ENCODE measurements around the gene EVI5. TPM values are rescaled to one million over a fixed set of nuclear protein-coding genes. Genes with fewer than 3 reads are reported as not detected.

EVI5 gene
- polyA plus RNA-seq, 3 donors: 7.6 to 19.4 (median 14.3) TPM

DNA sequence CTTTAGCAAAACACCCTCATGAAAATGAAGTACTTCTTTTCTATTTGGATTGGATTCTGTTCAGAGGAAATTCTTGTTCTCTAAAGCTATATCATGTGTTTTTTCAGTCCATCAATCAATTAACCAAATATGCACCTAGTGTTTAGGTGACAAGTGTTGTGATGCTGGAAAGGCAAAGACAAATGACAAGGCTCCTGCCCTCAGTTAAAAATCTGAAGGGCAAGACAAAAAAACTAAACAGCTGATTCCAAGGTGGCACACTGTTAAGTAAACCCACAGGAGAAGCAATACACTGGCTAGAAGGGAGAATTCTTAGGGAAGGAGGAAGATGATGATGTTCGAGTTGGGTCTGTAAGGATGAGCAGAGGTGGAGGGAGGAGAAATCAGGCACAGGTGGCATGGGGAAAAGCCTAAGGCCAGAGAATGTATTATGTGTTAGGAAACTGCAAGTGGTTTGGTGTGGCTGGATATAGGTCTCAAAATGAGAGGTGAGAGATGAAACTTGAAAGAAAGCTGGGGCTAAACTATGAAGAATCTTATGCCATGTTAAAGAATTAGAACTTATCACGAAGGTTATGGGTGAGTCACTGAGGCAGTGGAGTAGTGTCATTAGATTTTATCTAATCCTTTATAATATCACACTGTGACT lies 246.4 kb downstream of the EVI5 start:
- no peaks in the 10 kb centered on the region for H3K27me3 Mint-ChIP-seq (ENCODE audit: low read depth in 3 of 3)
- peaks cover 31% of the 10 kb centered on the region for H3K4me1 Mint-ChIP-seq
- H3K27ac ChIP-seq (ENCODE audit: low read depth in 1 of 2, low read length in 2 of 2): no peak overlapping the region
- H3K9ac ChIP-seq (ENCODE audit: insufficient read depth, low read length, poor library complexity, severe bottlenecking): no peak overlapping the region
- no peaks in the 10 kb centered on the region for H3K9me3 ChIP-seq (replicated peaks in 1 of 2; ENCODE audit: control insufficient read depth in 1 of 2, insufficient read depth in 1 of 2, low read length in 2 of 2)
- WGBS (ENCODE audit: insufficient coverage): 93% methylated on average over 1 of the region's 2 CpGs
- no peak overlapping the region for H3K4me3 Mint-ChIP-seq
- no peaks in the 10 kb centered on the region for H3K27me3 ChIP-seq (ENCODE audit: control insufficient read depth in 2 of 2, insufficient read depth in 2 of 2, low read length in 2 of 2)
- no peak overlapping the region for H3K4me3 ChIP-seq (replicated peaks in 1 of 3; ENCODE audit: low read depth in 2 of 3, low read length in 3 of 3)
- H3K27ac Mint-ChIP-seq: peak overlapping the region in 1 of 7 donors; percentile 7
- TF ChIP-seq, protein P1, sequence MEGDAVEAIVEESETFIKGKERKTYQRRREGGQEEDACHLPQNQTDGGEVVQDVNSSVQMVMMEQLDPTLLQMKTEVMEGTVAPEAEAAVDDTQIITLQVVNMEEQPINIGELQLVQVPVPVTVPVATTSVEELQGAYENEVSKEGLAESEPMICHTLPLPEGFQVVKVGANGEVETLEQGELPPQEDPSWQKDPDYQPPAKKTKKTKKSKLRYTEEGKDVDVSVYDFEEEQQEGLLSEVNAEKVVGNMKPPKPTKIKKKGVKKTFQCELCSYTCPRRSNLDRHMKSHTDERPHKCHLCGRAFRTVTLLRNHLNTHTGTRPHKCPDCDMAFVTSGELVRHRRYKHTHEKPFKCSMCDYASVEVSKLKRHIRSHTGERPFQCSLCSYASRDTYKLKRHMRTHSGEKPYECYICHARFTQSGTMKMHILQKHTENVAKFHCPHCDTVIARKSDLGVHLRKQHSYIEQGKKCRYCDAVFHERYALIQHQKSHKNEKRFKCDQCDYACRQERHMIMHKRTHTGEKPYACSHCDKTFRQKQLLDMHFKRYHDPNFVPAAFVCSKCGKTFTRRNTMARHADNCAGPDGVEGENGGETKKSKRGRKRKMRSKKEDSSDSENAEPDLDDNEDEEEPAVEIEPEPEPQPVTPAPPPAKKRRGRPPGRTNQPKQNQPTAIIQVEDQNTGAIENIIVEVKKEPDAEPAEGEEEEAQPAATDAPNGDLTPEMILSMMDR (IDR thresholded peaks at IDR 0.05): no peak
- peaks cover 5% of the 10 kb centered on the region for H4K20me1 ChIP-seq (ENCODE audit: insufficient read depth, low read length)
- no peaks in the 10 kb centered on the region for H3K79me2 ChIP-seq (ENCODE audit: insufficient read depth, low read length)
- no peak for DNase-seq
- peaks cover 0 to 7% (median 2%) of the 10 kb centered on the region in 7 donors for H3K9me3 Mint-ChIP-seq
- peaks cover 43 to 44% of the 10 kb centered on the region in 2 donors for H3K36me3 Mint-ChIP-seq
- intact Hi-C loops (cut with micrococcal nuclease): no loop called here
- peaks cover 7 to 13% of the 10 kb centered on the region in 2 donors for H3K36me3 ChIP-seq (replicated peaks in 1 of 2; ENCODE audit: control insufficient read depth in 1 of 2, insufficient read depth in 2 of 2, low read length in 2 of 2)
- H2AFZ ChIP-seq (ENCODE audit: insufficient read depth, low read depth, low read length, poor library complexity, severe bottlenecking): no peak overlapping the region
- peaks cover 4% of the 10 kb centered on the region in 2 donors for H3K4me1 ChIP-seq (ENCODE audit: control insufficient read depth in 1 of 2, insufficient read depth in 2 of 2, low read length in 2 of 2)
- H3K4me2 ChIP-seq (replicated peaks; ENCODE audit: extremely low read depth, low read length, poor library complexity, severe bottlenecking): no peak overlapping the region

DNA sequence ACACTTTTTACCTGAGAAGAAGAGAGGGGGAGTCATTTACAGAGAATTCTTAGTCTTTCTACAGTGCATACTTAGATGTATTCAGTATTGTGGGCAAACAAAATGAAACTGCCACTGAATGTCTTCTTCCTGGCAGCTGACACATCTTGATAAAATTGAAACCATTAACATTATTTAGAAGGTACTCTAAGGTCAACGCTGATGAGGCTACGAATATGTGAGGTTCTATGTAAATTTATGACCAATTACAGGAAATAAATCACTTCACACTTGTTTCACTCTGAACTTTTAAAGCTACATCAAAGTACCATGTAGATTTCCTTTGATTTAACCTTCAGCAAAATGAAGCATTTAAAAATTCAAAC lies 246.9 kb downstream of the EVI5 start:
- H3K36me3 ChIP-seq (replicated peaks in 1 of 2; ENCODE audit: control insufficient read depth in 1 of 2, insufficient read depth in 2 of 2, low read length in 2 of 2): peaks cover 7 to 13% of the 10 kb centered on the region in 2 donors
- H3K4me1 ChIP-seq (ENCODE audit: control insufficient read depth in 1 of 2, insufficient read depth in 2 of 2, low read length in 2 of 2): no peaks in the 10 kb centered on the region
- no peak overlapping the region for H3K4me3 Mint-ChIP-seq
- no peak overlapping the region for H3K4me3 ChIP-seq (replicated peaks in 1 of 3; ENCODE audit: low read depth in 2 of 3, low read length in 3 of 3)
- H3K27me3 ChIP-seq (ENCODE audit: control insufficient read depth in 2 of 2, insufficient read depth in 2 of 2, low read length in 2 of 2): no peaks in the 10 kb centered on the region
- no peak overlapping the region for H3K27ac ChIP-seq (ENCODE audit: low read depth in 1 of 2, low read length in 2 of 2)
- H3K4me2 ChIP-seq (replicated peaks; ENCODE audit: extremely low read depth, low read length, poor library complexity, severe bottlenecking): no peak overlapping the region
- H3K27ac Mint-ChIP-seq: no peak overlapping the region
- no peak for DNase-seq
- peaks cover 0 to 11% (median 2%) of the 10 kb centered on the region in 7 donors for H3K9me3 Mint-ChIP-seq
- peaks cover 26% of the 10 kb centered on the region for H3K4me1 Mint-ChIP-seq
- H3K79me2 ChIP-seq (ENCODE audit: insufficient read depth, low read length): no peaks in the 10 kb centered on the region
- H2AFZ ChIP-seq (ENCODE audit: insufficient read depth, low read depth, low read length, poor library complexity, severe bottlenecking): no peak overlapping the region
- H3K36me3 Mint-ChIP-seq: peaks cover 43% of the 10 kb centered on the region in 2 donors
- H3K27me3 Mint-ChIP-seq (ENCODE audit: low read depth in 3 of 3): no peaks in the 10 kb centered on the region
- no peaks in the 10 kb centered on the region for H3K9me3 ChIP-seq (replicated peaks in 1 of 2; ENCODE audit: control insufficient read depth in 1 of 2, insufficient read depth in 1 of 2, low read length in 2 of 2)
- WGBS (ENCODE audit: insufficient coverage): no CpG with 5 or more reads among the region's 2 CpGs
- H3K9ac ChIP-seq (ENCODE audit: insufficient read depth, low read length, poor library complexity, severe bottlenecking): no peak overlapping the region
- intact Hi-C loops (cut with micrococcal nuclease): no loop called here
- H4K20me1 ChIP-seq (ENCODE audit: insufficient read depth, low read length): peaks cover 5% of the 10 kb centered on the region
- TF ChIP-seq, protein P1 (IDR thresholded peaks at IDR 0.05): no peak
